ENCODE measurements around the gene ZNF445. TPM values are rescaled to one million over a fixed set of nuclear protein-coding genes. Genes with fewer than 3 reads are reported as not detected.

ZNF445 gene
- 6.8 and 8.4 TPM in 2 replicates for total RNA-seq

GRCh38 chr3:44477312-44478030 lies at the start of gene ZNF445:
TSS of gene ZNF445 (minus strand) at chr3:44477670. CDS start at chr3:44455549, 22,121 bp downstream.

Other genes with a start within 250 kb of the ZNF445 start
- not detected in 2 replicates for gene TOPAZ1, start 235.8 kb downstream of the ZNF445 start, total RNA-seq
- 19.6 and 36.6 TPM in 2 replicates for gene TCAIM, start 138.9 kb downstream of the ZNF445 start, total RNA-seq
- 5.2 and 7.0 TPM in 2 replicates for gene ZKSCAN7, start 77.5 kb upstream of the ZNF445 start, total RNA-seq
- 0.77 and 3.1 TPM in 2 replicates for gene ZNF660, start 107.3 kb upstream of the ZNF445 start, total RNA-seq
- gene ZNF197, start 147.4 kb upstream of the ZNF445 start, total RNA-seq: 16.9 and 17.8 TPM in 2 replicates
- 9.9 and 12.1 TPM in 2 replicates for gene ZNF35, start 171.1 kb upstream of the ZNF445 start, total RNA-seq
- 4.0 and 5.9 TPM in 2 replicates for gene ZNF502, start 235.0 kb upstream of the ZNF445 start, total RNA-seq